Activated gamma-delta T cell treated with anti-CD3 and anti-CD28 coated beads, Interleukin-2, amount 50 U/mL, for 16 hours (primary cell): ENCODE measurements around the gene CCDC157.

Source experiments
- DNase-seq: peaks from one replicate; pipeline ENCODE4 v3.0.0-alpha.2; 2020; ENCODE audit warnings: low read depth

The CCDC157 gene

GRCh38 chr22:30416403-30416802 lies 59.6 kb downstream of the CCDC157 start:
- DNase-seq, result no peak

- DNase-seq, result no peak
Measured at GRCh38 chr22:30416837-30417236, 60.0 kb downstream of the CCDC157 start.

- no peak for DNase-seq
Measured at GRCh38 chr22:30420347-30421125, 63.7 kb downstream of the CCDC157 start.

GRCh38 chr22:30421695-30422480 lies 65.1 kb downstream of the CCDC157 start:
- no peak for DNase-seq

GRCh38 chr22:30422481-30423300 lies 65.9 kb downstream of the CCDC157 start:
- DNase-seq, result no peak

GRCh38 chr22:30423301-30423958 lies 66.6 kb downstream of the CCDC157 start:
- DNase-seq, result peak; percentile 31

GRCh38 chr22:30423959-30424533 lies 67.2 kb downstream of the CCDC157 start:
- DNase-seq, result peak; percentile 94

GRCh38 chr22:30424534-30425326 lies 67.9 kb downstream of the CCDC157 start:
- DNase-seq, result no peak

GRCh38 chr22:30425327-30425615 lies 68.5 kb downstream of the CCDC157 start:
- DNase-seq, result no peak

- no peak for DNase-seq
Measured at GRCh38 chr22:30425616-30426387, 69.0 kb downstream of the CCDC157 start, which contains the start of gene MTFP1. Gene MTFP1, plus strand, starts transcription at chr22:30425768. Its CDS starts 112 bp downstream, at chr22:30425880.
